Rectal smooth muscle tissue (tissue), 1 donor: ENCODE data around the gene KRT33A.
"Not testable (repeated sequence)": the region's sequence is repeated elsewhere in the genome, so short reads cannot be mapped to it uniquely, and the experiment has no call there.

Source experiments
- H3K27ac ChIP-seq: one replicate; pipeline ENCODE4 v1.7.0; 2013; ENCODE audit warnings: low read depth, low read length, inconsistent platforms
- H3K27me3 ChIP-seq: one replicate; pipeline ENCODE4 v1.7.0; 2013; ENCODE audit warnings: low read length; ENCODE audit not compliant: control insufficient read depth, insufficient read depth
- H3K36me3 ChIP-seq: one replicate; pipeline ENCODE4 v1.7.0; 2013; ENCODE audit warnings: low read length; ENCODE audit not compliant: control insufficient read depth, insufficient read depth
- H3K4me1 ChIP-seq: one replicate; pipeline ENCODE4 v1.7.0; 2013; ENCODE audit warnings: low read length; ENCODE audit not compliant: control insufficient read depth, insufficient read depth
- H3K4me3 ChIP-seq: one replicate; pipeline ENCODE4 v1.7.0; 2013; ENCODE audit warnings: low read length
- H3K9ac ChIP-seq: one replicate; pipeline ENCODE4 v1.7.0; 2013; ENCODE audit warnings: low read length

The KRT33A gene

GRCh38 chr17:41386227-41386626 lies 35.6 kb upstream of the KRT33A start:
- H3K27ac ChIP-seq, result no peak overlapping the region
- no peak overlapping the region for H3K9ac ChIP-seq
- no peaks in the 10 kb centered on the region for H3K36me3 ChIP-seq
- no peak overlapping the region for H3K4me3 ChIP-seq
- H3K27me3 ChIP-seq, result no peaks in the 10 kb centered on the region
- H3K4me1 ChIP-seq, result no peaks in the 10 kb centered on the region

GRCh38 chr17:41383690-41384089 lies 33.1 kb upstream of the KRT33A start:
- H3K27me3 ChIP-seq, result no peaks in the 10 kb centered on the region
- no peaks in the 10 kb centered on the region for H3K4me1 ChIP-seq
- H3K27ac ChIP-seq, result no peak overlapping the region
- H3K9ac ChIP-seq, result no peak overlapping the region
- no peak overlapping the region for H3K4me3 ChIP-seq
- H3K36me3 ChIP-seq, result no peaks in the 10 kb centered on the region

GRCh38 chr17:41382394-41382793 lies 31.8 kb upstream of the KRT33A start:
- Histone ChIP-seq H3K36me3 (no peaks in the 10 kb centered on the region), H3K4me1 (no peaks in the 10 kb centered on the region), H3K9ac (no peak overlapping the region), H3K27me3 (no peaks in the 10 kb centered on the region), H3K4me3 (no peak overlapping the region), H3K27ac (no peak overlapping the region)

GRCh38 chr17:41381943-41382342 lies 31.3 kb upstream of the KRT33A start, which contains the start of gene KRT34:
KRT34 (minus strand) TSS chr17:41382306; CDS start chr17:41382246, 60 bp downstream.
- not testable (repeated sequence) for H3K9ac ChIP-seq, H3K4me1 ChIP-seq, H3K27ac ChIP-seq, H3K27me3 ChIP-seq, H3K36me3 ChIP-seq, H3K4me3 ChIP-seq

- H3K27ac ChIP-seq, H3K36me3 ChIP-seq, H3K9ac ChIP-seq, H3K4me3 ChIP-seq, H3K4me1 ChIP-seq, H3K27me3 ChIP-seq: not testable (repeated sequence)
Measured at GRCh38 chr17:41380091-41380490, 29.5 kb upstream of the KRT33A start.

GRCh38 chr17:41377546-41377945 lies 26.9 kb upstream of the KRT33A start:
- Histone ChIP-seq H3K27me3 (no peaks in the 10 kb centered on the region), H3K9ac (no peak overlapping the region), H3K36me3 (no peaks in the 10 kb centered on the region), H3K4me3 (no peak overlapping the region), H3K4me1 (no peaks in the 10 kb centered on the region), H3K27ac (no peak overlapping the region)

GRCh38 chr17:41369713-41370112 lies 19.1 kb upstream of the KRT33A start, which contains the start of gene KRT33B:
KRT33B (minus strand) TSS chr17:41369813; CDS start chr17:41369750, 63 bp downstream.
- Histone ChIP-seq H3K4me3 (no peak within 1 kb of the TSS), H3K36me3 (no peaks in the 10 kb centered on the region), H3K4me1 (no peaks in the 10 kb centered on the region), H3K27me3 (no peaks in the 10 kb centered on the region), H3K9ac (no peak within 1 kb of the TSS), H3K27ac (no peak within 1 kb of the TSS)

- no peak overlapping the region for H3K27ac ChIP-seq
- no peaks in the 10 kb centered on the region for H3K4me1 ChIP-seq
- no peaks in the 10 kb centered on the region for H3K27me3 ChIP-seq
- H3K36me3 ChIP-seq, result no peaks in the 10 kb centered on the region
- no peak overlapping the region for H3K4me3 ChIP-seq
- no peak overlapping the region for H3K9ac ChIP-seq
Measured at GRCh38 chr17:41369023-41369422, 18.4 kb upstream of the KRT33A start.

- Histone ChIP-seq H3K4me1 (no peaks in the 10 kb centered on the region), H3K9ac (no peak overlapping the region), H3K27me3 (no peaks in the 10 kb centered on the region), H3K27ac (no peak overlapping the region), H3K4me3 (no peak overlapping the region), H3K36me3 (no peaks in the 10 kb centered on the region)
Measured at GRCh38 chr17:41367426-41368075, 16.9 kb upstream of the KRT33A start.

GRCh38 chr17:41366070-41366469 lies 15.4 kb upstream of the KRT33A start:
- H3K36me3 ChIP-seq, result no peaks in the 10 kb centered on the region
- H3K27me3 ChIP-seq, result no peaks in the 10 kb centered on the region
- no peak overlapping the region for H3K9ac ChIP-seq
- no peak overlapping the region for H3K27ac ChIP-seq
- no peaks in the 10 kb centered on the region for H3K4me1 ChIP-seq
- H3K4me3 ChIP-seq, result no peak overlapping the region

- H3K27me3 ChIP-seq, result no peaks in the 10 kb centered on the region
- no peak overlapping the region for H3K4me3 ChIP-seq
- H3K27ac ChIP-seq, result no peak overlapping the region
- H3K4me1 ChIP-seq, result no peaks in the 10 kb centered on the region
- no peaks in the 10 kb centered on the region for H3K36me3 ChIP-seq
- no peak overlapping the region for H3K9ac ChIP-seq
Measured at GRCh38 chr17:41363881-41364280, 13.3 kb upstream of the KRT33A start.

GRCh38 chr17:41360296-41360995 lies 9.8 kb upstream of the KRT33A start:
- H3K9ac ChIP-seq, result no peak overlapping the region
- H3K36me3 ChIP-seq, result no peaks in the 10 kb centered on the region
- no peak overlapping the region for H3K4me3 ChIP-seq
- H3K4me1 ChIP-seq, result no peaks in the 10 kb centered on the region
- no peaks in the 10 kb centered on the region for H3K27me3 ChIP-seq
- no peak overlapping the region for H3K27ac ChIP-seq

GRCh38 chr17:41354536-41354935 lies 3.9 kb upstream of the KRT33A start:
- Histone ChIP-seq H3K36me3 (no peaks in the 10 kb centered on the region), H3K9ac (no peak overlapping the region), H3K27ac (no peak overlapping the region), H3K4me3 (no peak overlapping the region), H3K27me3 (no peaks in the 10 kb centered on the region), H3K4me1 (no peaks in the 10 kb centered on the region)
